NCI-H1105 (cell line): Measurements from ENCODE around the gene ZNF784.
"Not testable (repeated sequence)": the region's sequence is repeated elsewhere in the genome, so short reads cannot be mapped to it uniquely, and the experiment has no call there.

Experiments used
- DNase-seq: peaks from one replicate; lab custom pipeline; 2025; lab: John Stamatoyannopoulos, UW

The ZNF784 gene

GRCh38 chr19:55583897-55584296 is 40.5 kb downstream of the ZNF784 start:
- not testable (repeated sequence) for DNase-seq

GRCh38 chr19:55582284-55582683 is 42.1 kb downstream of the ZNF784 start:
- not testable (repeated sequence) for DNase-seq

DNA sequence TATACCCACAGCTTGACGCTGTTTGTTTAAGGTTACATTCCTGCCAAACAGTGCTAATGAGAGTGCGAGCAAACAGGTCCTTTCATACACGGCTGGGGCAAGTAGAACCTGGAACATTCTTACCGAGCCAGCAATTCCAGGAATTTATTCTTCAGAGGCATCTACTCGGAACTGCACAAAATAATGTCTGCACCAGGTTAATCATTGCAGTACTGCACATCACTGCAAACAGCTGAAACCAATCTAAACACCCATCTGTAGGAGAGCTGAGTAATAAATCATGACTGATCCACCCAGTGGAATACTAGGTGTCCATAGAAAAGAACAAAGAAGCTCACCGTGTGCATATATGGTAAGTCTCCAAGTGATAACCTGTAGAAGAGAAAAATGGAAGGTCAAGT is 42.5 kb downstream of the ZNF784 start:
- DNase-seq, result no peak

DNA sequence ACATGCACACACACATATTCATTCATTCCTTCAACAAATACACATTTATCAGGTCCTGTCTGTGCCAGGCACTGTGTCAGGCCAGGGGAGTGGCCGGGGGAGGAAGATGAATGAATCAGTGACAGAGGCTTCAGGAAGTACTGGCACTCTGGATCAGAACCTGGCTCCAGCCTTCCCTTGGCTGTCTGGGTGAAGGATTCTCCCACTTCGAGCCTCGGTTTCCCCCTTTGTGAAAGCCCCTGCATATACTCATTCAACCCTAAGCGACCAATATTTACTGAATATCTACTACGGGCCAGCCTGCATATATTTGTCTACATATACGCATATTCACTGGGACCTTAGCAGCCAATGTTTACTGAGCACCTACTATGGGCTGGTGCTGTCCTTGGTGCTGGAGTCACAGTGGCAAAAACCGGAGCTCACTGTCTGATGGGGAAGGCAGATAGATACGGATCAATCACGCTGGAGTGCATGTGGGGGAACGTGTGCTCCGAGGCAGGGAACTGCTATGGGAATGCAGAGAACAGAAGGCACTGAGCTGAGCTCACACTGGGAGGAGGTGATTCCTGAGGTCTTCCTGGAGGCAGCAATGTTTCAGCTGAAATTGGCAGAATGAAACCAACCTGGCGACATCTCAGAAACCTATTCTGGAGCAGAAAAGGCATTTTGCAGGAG is 43.1 kb downstream of the ZNF784 start:
- DNase-seq, result no peak

DNA sequence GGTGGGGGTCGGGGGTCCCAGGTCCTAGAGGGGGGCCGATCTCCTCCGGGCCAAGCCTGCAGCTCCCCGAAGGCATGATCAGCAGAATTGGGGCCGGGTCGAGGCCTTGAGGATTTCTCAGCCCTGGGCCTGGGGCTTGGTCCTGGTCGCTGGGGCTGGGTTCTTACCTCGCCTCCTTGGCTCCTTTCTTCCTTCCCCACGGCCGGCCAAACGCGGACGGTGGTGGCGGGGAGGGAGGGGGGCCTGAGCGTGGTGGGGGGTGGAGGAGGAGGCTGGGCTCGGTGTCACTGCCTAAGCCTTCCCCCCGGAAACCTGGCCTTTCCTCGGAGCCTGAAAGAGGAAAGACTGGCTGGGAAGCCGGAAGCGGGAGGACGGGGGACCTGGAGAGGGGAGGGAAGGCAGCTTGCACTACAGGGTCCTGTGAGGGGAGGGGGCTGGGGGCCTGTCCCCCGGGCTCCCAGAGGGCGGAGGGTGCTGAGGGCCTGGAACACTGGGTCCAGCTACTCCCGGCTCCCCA is 43.7 kb downstream of the ZNF784 start, which contains the start of gene ZNF579:
Gene ZNF579 (minus strand): TSS at position 221 of the 517 bp plus-strand sequence. CDS start 1,209 bp downstream, outside the sequence.
- peak; percentile 94 for DNase-seq

- DNase-seq, result no peak
Measured at GRCh38 chr19:55579766-55580621, 44.4 kb downstream of the ZNF784 start.

DNA sequence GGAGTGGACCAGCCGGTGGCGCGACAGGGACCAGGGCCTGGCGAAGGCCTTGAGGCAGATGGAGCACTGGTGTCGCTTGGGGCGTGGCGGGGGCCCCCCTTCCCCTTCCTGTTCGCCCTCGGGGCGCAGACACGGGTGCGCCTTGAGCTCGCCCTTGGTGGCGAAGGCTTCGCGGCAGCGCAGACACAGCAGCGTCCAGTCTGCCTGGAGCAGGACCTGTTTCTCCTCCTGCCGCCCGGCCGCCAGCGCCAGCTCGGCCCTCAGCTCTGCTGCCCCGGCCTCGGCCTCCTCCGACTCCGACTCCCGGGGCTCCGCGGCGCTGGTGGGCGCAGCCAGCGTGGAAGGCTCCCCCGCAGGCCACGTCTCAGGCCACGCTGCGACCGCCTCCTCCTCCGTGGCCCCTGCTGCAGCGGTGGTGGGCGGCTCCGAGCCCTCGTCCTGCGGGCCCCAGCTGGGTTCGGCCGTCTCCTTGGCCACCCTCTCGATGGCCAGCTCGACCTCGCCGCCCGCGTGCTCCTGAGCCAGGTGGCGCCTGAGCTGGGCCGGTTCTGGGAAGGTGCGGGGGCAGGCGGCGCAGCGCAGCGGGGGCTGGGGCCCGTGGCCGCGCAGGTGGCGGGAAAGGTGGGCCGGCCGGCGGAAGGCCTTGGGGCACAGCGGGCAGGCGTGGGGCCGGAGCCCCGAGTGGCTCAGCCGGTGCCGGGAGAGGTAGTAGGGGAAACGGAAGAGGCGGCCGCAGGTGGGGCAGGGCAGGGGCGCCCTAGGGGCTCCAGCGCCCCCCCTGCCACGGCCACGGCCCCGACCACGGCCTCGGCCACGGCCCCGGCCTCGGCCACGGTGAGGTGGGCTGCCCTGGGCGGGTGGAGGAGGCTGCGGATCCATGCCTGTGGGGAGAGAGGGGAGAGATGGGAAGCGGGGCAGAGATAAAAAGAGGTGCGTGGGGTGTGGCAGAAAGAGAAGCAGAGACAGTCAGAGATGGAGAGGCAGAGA is 45.3 kb downstream of the ZNF784 start:
- DNase-seq, result no peak

GRCh38 chr19:55578031-55578760 is 46.2 kb downstream of the ZNF784 start:
- no peak for DNase-seq

GRCh38 chr19:55576746-55577145 is 47.6 kb downstream of the ZNF784 start:
- no peak for DNase-seq

DNA sequence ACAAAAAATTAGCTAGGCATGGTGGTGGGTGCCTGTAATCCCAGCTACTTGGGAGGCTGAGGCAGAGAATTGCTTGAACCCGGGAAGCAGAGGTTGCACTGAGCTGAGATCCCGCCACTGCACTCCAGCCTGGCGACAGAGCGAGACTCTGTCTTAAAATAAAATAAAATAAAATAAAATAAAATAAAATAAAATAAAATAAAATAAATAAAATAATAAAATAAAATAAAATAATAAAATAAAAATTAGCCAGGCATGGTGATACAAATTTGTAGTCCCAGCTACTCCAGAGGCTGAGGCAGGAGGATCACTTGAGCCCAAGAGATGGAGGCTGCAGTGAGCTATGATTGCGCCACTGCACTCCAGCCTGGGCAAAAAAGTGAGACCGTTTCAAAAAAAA is 50.4 kb downstream of the ZNF784 start:
- DNase-seq, result not testable (repeated sequence)
